Panc1 (cell line): ENCODE measurements around the gene PYM1.

Experiments
- CTCF ChIP-seq: fragments of 450-650 bp; IDR thresholded peaks from 2 replicates; pipeline ENCODE4 v1.5.1; 2017; ENCODE audit warnings: mild to moderate bottlenecking
- REST ChIP-seq, 2 experiments: IDR thresholded peaks; 2 replicates each; pipeline ENCODE4 v1.6.1; 2011 to 2012; ENCODE audit warnings: low read depth in 2 of 2, control low read depth in 1 of 2, low read length in 1 of 2, mild to moderate bottlenecking in 1 of 2, moderate library complexity in 1 of 2; ENCODE audit not compliant: insufficient read depth in 1 of 2
- TCF7L2 ChIP-seq: IDR thresholded peaks from 2 replicates; pipeline ENCODE4 v1.6.1; 2011; ENCODE audit warnings: mild to moderate bottlenecking, low read depth, low read length, inconsistent platforms

- TF ChIP-seq REST (IDR thresholded peaks at IDR 0.05; ENCODE audit: insufficient read depth in 1 of 2, low read depth in 2 of 2, low read length in 1 of 2) (no peak), CTCF (no peak), TCF7L2 (no peak)
These were observed 37.5 kb upstream of the PYM1 start for GRCh38 chr12:55965240-55965639.
